ENCODE results near the gene CDK5RAP3.

- TF ChIP-seq POLR2AphosphoS5 (IDR thresholded peaks at IDR 0.05; ENCODE audit: low read depth, low read length) (no peak), POLR2A (IDR thresholded peaks at IDR 0.05; ENCODE audit: low read depth, low read length) (no peak), TAF1 (IDR thresholded peaks at IDR 0.05; ENCODE audit: low read depth, low read length) (no peak), SPI1 (IDR thresholded peaks at IDR 0.05; ENCODE audit: low read depth, low read length) (no peak), POU2F2 (IDR thresholded peaks at IDR 0.05; ENCODE audit: low read depth, low read length) (no peak)
Measured at GRCh38 chr17:47957591-47958490, 13.1 kb upstream of the CDK5RAP3 start, which contains the start of gene PRR15L.

Measured in GM12891 (cell line).